H9 (cell line): ENCODE results near the gene C9. TPM values are rescaled to one million over a fixed set of nuclear protein-coding genes. Genes with fewer than 3 reads are reported as not detected.

ENCODE experiments used
- DNase-seq: peaks from one replicate; pipeline ENCODE4 v3.0.0-alpha.2; 2017
- H2AFZ ChIP-seq: one replicate; pipeline ENCODE4 v1.6.1; 2013; ENCODE audit warnings: mild to moderate bottlenecking, low read length, control low read depth, moderate library complexity
- H2AK5ac ChIP-seq: 2 replicates; pipeline ENCODE4 v1.6.1; 2013; ENCODE audit warnings: low read length, control low read depth, mixed read lengths; ENCODE audit not compliant: insufficient read length
- H2BK120ac ChIP-seq: one replicate; pipeline ENCODE4 v1.6.1; 2013; ENCODE audit warnings: low read depth, mild to moderate bottlenecking, low read length, control low read depth, inconsistent platforms; ENCODE audit not compliant: poor library complexity, severe bottlenecking
- H2BK12ac ChIP-seq: 2 replicates; pipeline ENCODE4 v1.6.1; 2013; ENCODE audit warnings: low read length, control low read depth, mixed read lengths, low read depth; ENCODE audit not compliant: insufficient read length
- H2BK15ac ChIP-seq: 2 replicates; pipeline ENCODE4 v1.6.1; 2013; ENCODE audit warnings: low read depth, low read length, control low read depth
- H2BK20ac ChIP-seq: one replicate; pipeline ENCODE4 v1.6.1; 2013; ENCODE audit warnings: low read depth, mild to moderate bottlenecking, low read length, control low read depth, inconsistent platforms; ENCODE audit not compliant: poor library complexity, severe bottlenecking
- H2BK5ac ChIP-seq: 2 replicates; pipeline ENCODE4 v1.6.1; 2013; ENCODE audit warnings: low read length, control low read depth, mixed read lengths; ENCODE audit not compliant: insufficient read length
- H3K14ac ChIP-seq: 2 replicates; pipeline ENCODE4 v1.6.1; 2013; ENCODE audit warnings: low read length, control low read depth; ENCODE audit not compliant: insufficient read depth
- H3K18ac ChIP-seq: 2 replicates; pipeline ENCODE4 v1.6.1; 2013; ENCODE audit warnings: low read depth, mild to moderate bottlenecking, mixed read lengths, low read length, control low read depth; ENCODE audit not compliant: insufficient read length
- H3K23ac ChIP-seq: 2 replicates; pipeline ENCODE4 v1.6.1; 2013; ENCODE audit warnings: low read length, control low read depth, mixed read lengths, low read depth; ENCODE audit not compliant: insufficient read length
- H3K23me2 ChIP-seq: 2 replicates; pipeline ENCODE4 v1.6.1; 2013; ENCODE audit warnings: low read depth, mild to moderate bottlenecking, mixed read lengths, low read length, control low read depth; ENCODE audit not compliant: insufficient read length, poor library complexity, severe bottlenecking
- H3K27ac ChIP-seq: 2 replicates; pipeline ENCODE4 v1.5.1; 2013; ENCODE audit warnings: low read length, control low read depth, mixed read lengths, low read depth; ENCODE audit not compliant: insufficient read length
- H3K27me3 ChIP-seq: 2 replicates; pipeline ENCODE4 v1.6.1; 2013; ENCODE audit warnings: low read length, control low read depth, inconsistent platforms; ENCODE audit not compliant: insufficient read depth
- H3K4ac ChIP-seq: 2 replicates; pipeline ENCODE4 v1.6.1; 2013; ENCODE audit warnings: low read depth, mild to moderate bottlenecking, control low read depth, inconsistent platforms, low read length, moderate library complexity
- H3K4me1 ChIP-seq: 2 replicates; pipeline ENCODE4 v1.6.1; 2013; ENCODE audit warnings: low read length, control low read depth, inconsistent platforms; ENCODE audit not compliant: insufficient read depth
- H3K4me2 ChIP-seq: 2 replicates; pipeline ENCODE4 v1.6.1; 2013; ENCODE audit warnings: low read length, control low read depth, mixed read lengths; ENCODE audit not compliant: insufficient read length, insufficient read depth
- H3K56ac ChIP-seq: 2 replicates; pipeline ENCODE4 v1.6.1; 2013; ENCODE audit warnings: low read depth, mild to moderate bottlenecking, mixed read lengths, low read length, control low read depth; ENCODE audit not compliant: insufficient read length
- H3K79me1 ChIP-seq: 2 replicates; pipeline ENCODE4 v1.6.1; 2013; ENCODE audit warnings: low read depth, mild to moderate bottlenecking, moderate library complexity, low read length, control low read depth, inconsistent platforms; ENCODE audit not compliant: insufficient read depth, poor library complexity, severe bottlenecking
- H3K79me2 ChIP-seq: 2 replicates; pipeline ENCODE4 v1.6.1; 2013; ENCODE audit warnings: low read length, control low read depth, inconsistent platforms; ENCODE audit not compliant: insufficient read depth
- H3K9ac ChIP-seq: 2 replicates; pipeline ENCODE4 v1.6.1; 2013; ENCODE audit warnings: low read length, control low read depth, mixed read lengths; ENCODE audit not compliant: insufficient read length; ENCODE audit errors: extremely low read depth
- H3K9me3 ChIP-seq: one replicate; pipeline ENCODE4 v1.6.1; 2013; ENCODE audit warnings: low read depth, low read length, inconsistent platforms; ENCODE audit not compliant: control insufficient read depth
- H3T11ph ChIP-seq: one replicate; pipeline ENCODE4 v1.6.1; 2013; ENCODE audit warnings: mild to moderate bottlenecking, low read length, control low read depth, inconsistent platforms
- H4K20me1 ChIP-seq: one replicate; pipeline ENCODE4 v1.6.1; 2013; ENCODE audit not compliant: control insufficient read depth, insufficient read length, insufficient read depth
- H4K5ac ChIP-seq: 2 replicates; pipeline ENCODE4 v1.6.1; 2013; ENCODE audit warnings: low read depth, mild to moderate bottlenecking, mixed read lengths, low read length, control low read depth; ENCODE audit not compliant: insufficient read length
- H4K8ac ChIP-seq: replicated peaks from 2 replicates; pipeline ENCODE4 v1.6.1; 2013; ENCODE audit warnings: low read length, control low read depth, mixed read lengths, low read depth; ENCODE audit not compliant: insufficient read length
- H4K91ac ChIP-seq: 2 replicates; pipeline ENCODE4 v1.6.1; 2013; ENCODE audit warnings: low read depth, mild to moderate bottlenecking, moderate library complexity, mixed read lengths, low read length, control low read depth; ENCODE audit not compliant: insufficient read length
- H3K27ac Mint-ChIP-seq, 3 experiments: 2 replicates in 2 of 3; 3 replicates in 1 of 3; pipeline ENCODE4 v1.8.0; 2020 to 2021; ENCODE audit warnings: mixed read lengths in 3 of 3, mild to moderate bottlenecking in 1 of 3, moderate library complexity in 1 of 3
- H3K27me3 Mint-ChIP-seq: 2 replicates; pipeline ENCODE4 v1.8.0; 2021; ENCODE audit warnings: low read depth, mild to moderate bottlenecking, moderate library complexity, mixed read lengths
- H3K36me3 Mint-ChIP-seq, 3 experiments: 2 replicates in 2 of 3; 3 replicates in 1 of 3; pipeline ENCODE4 v1.8.0; 2020 to 2021; ENCODE audit warnings: low read depth in 3 of 3, mixed read lengths in 3 of 3; ENCODE audit not compliant: insufficient read depth in 1 of 3
- H3K4me1 Mint-ChIP-seq, 2 experiments: 2 replicates each; pipeline ENCODE4 v1.8.0; 2020; ENCODE audit warnings: mixed read lengths in 2 of 2
- H3K4me3 Mint-ChIP-seq, 2 experiments: 2 replicates in 1 of 2; 3 replicates in 1 of 2; pipeline ENCODE4 v1.8.0; 2020 to 2021; ENCODE audit warnings: mild to moderate bottlenecking in 2 of 2, mixed read lengths in 2 of 2, moderate library complexity in 1 of 2
- H3K9me3 Mint-ChIP-seq, 2 experiments: 2 replicates in 1 of 2; 3 replicates in 1 of 2; pipeline ENCODE4 v1.8.0; 2020; ENCODE audit warnings: mild to moderate bottlenecking in 2 of 2, mixed read lengths in 2 of 2, moderate library complexity in 1 of 2
- CTCF ChIP-seq: fragments of 200-600 bp; sonication (generic); conservative IDR thresholded peaks from 3 replicates; pipeline ENCODE4 v1.8.0; 2021; ENCODE audit warnings: antibody characterized with exemption, mild to moderate bottlenecking
- WGBS: extraction: QIAGEN DNeasy Blood & Tissue Kit; methylation state at CpG from one replicate; pipeline ENCODE4 v1.1.7; 2013; ENCODE audit warnings: missing lambda C conversion rate, low lambda C conversion rate, mixed read lengths; ENCODE audit not compliant: insufficient read length; ENCODE audit errors: extremely low coverage; 5-methylcytosine and 5-hydroxymethylcytosine counted together
- total RNA-seq: library from RNA; stranded (reverse); gene quantifications from 2 replicates; pipeline ENCODE4 v1.2.1, GENCODE V29; 2021

C9 gene
- total RNA-seq, 1 experiment from 2014 or later, result not detected

- no peak overlapping the region for H2BK15ac ChIP-seq
- Mint-ChIP-seq H3K4me1 (peaks cover 18 to 25% of the 10 kb centered on the region in 2 experiments), H3K27ac (no peak overlapping the region), H3K9me3 (no peaks in the 10 kb centered on the region), H3K36me3 (no peaks in the 10 kb centered on the region), H3K4me3 (no peak overlapping the region), H3K27me3 (no peaks in the 10 kb centered on the region)
- no peak overlapping the region for H4K8ac ChIP-seq
- no peak overlapping the region for H2BK120ac ChIP-seq
- H3K4me1 ChIP-seq, result peaks cover 4% of the 10 kb centered on the region; the same call in 1 of the 2 replicates
- no peaks in the 10 kb centered on the region for H3K9me3 ChIP-seq
- no peak overlapping the region for H2BK12ac ChIP-seq
- no peak overlapping the region for H2AK5ac ChIP-seq
- no peak overlapping the region for H4K5ac ChIP-seq
- no peak for TF ChIP-seq CTCF
- H3K4me2 ChIP-seq, result no peak overlapping the region
- H3K79me2 ChIP-seq, result no peaks in the 10 kb centered on the region
- no peaks in the 10 kb centered on the region for H4K20me1 ChIP-seq
- H3K27me3 ChIP-seq, result no peaks in the 10 kb centered on the region
- H2AFZ ChIP-seq, result no peak overlapping the region
- H4K91ac ChIP-seq, result no peak overlapping the region
- H3K23ac ChIP-seq, result no peak overlapping the region
- no peak overlapping the region for H3K56ac ChIP-seq
- no peak overlapping the region for H3K4ac ChIP-seq
- H3K27ac ChIP-seq, result no peak overlapping the region
- DNase-seq, result no peak
- no peak overlapping the region for H2BK5ac ChIP-seq
- no peak overlapping the region for H3K9ac ChIP-seq
- no peaks in the 10 kb centered on the region for H3K79me1 ChIP-seq
- H3T11ph ChIP-seq, result no peak overlapping the region
- H3K23me2 ChIP-seq, result no peaks in the 10 kb centered on the region
- H2BK20ac ChIP-seq, result no peak overlapping the region
- H3K18ac ChIP-seq, result no peak overlapping the region
- WGBS, result no CpG with 5 or more reads among the region's 4 CpGs
- H3K14ac ChIP-seq, result no peak overlapping the region
These were observed 47.7 kb upstream of the C9 start for GRCh38 chr5:39411985-39412384.
